Measurements from ENCODE around the gene CYSRT1.

Gene CYSRT1

GRCh38 chr9:137232510-137232909 is 7.5 kb downstream of the CYSRT1 start:
- no peaks in the 10 kb centered on the region for H3K27me3 ChIP-seq (ENCODE audit: insufficient read depth, low read depth, severe bottlenecking)
- no peak overlapping the region for H3K27ac ChIP-seq
- no peaks in the 10 kb centered on the region for H3K9me3 ChIP-seq (ENCODE audit: severe bottlenecking)
- no peaks in the 10 kb centered on the region for H3K36me3 ChIP-seq
- TF ChIP-seq CTCF (IDR thresholded peaks at IDR 0.05; ENCODE audit: low read depth, low read length): no peak
- H3K4me3 ChIP-seq (ENCODE audit: low read depth, low read length): no peak overlapping the region
- DNase-seq: no peak

GRCh38 chr9:137233143-137233980 is 8.4 kb downstream of the CYSRT1 start:
- no peak overlapping the region for H3K4me3 ChIP-seq (ENCODE audit: low read depth, low read length)
- no peak for TF ChIP-seq CTCF (IDR thresholded peaks at IDR 0.05; ENCODE audit: low read depth, low read length)

GRCh38 chr9:137234055-137234697 is 9.2 kb downstream of the CYSRT1 start:
- Histone ChIP-seq H3K9me3 (ENCODE audit: severe bottlenecking) (no peaks in the 10 kb centered on the region), H3K27me3 (ENCODE audit: insufficient read depth, low read depth, severe bottlenecking) (no peaks in the 10 kb centered on the region), H3K36me3 (no peaks in the 10 kb centered on the region), H3K4me3 (ENCODE audit: low read depth, low read length) (no peak overlapping the region), H3K27ac (no peak overlapping the region)
- DNase-seq: no peak
- TF ChIP-seq CTCF (IDR thresholded peaks at IDR 0.05; ENCODE audit: low read depth, low read length): no peak

More at GRCh38 chr9:137233143-137233980, 8.4 kb downstream of the CYSRT1 start:
- Histone ChIP-seq H3K36me3 (no peaks in the 10 kb centered on the region), H3K27me3 (ENCODE audit: insufficient read depth, low read depth, severe bottlenecking) (no peaks in the 10 kb centered on the region), H3K9me3 (ENCODE audit: severe bottlenecking) (no peaks in the 10 kb centered on the region), H3K27ac (no peak overlapping the region)
- DNase-seq: no peak

- Histone ChIP-seq H3K9me3 (ENCODE audit: severe bottlenecking) (no peaks in the 10 kb centered on the region), H3K27ac (no peak overlapping the region), H3K27me3 (ENCODE audit: insufficient read depth, low read depth, severe bottlenecking) (no peaks in the 10 kb centered on the region), H3K36me3 (no peaks in the 10 kb centered on the region), H3K4me3 (ENCODE audit: low read depth, low read length) (no peak overlapping the region)
- no peak for DNase-seq
- TF ChIP-seq CTCF (IDR thresholded peaks at IDR 0.05; ENCODE audit: low read depth, low read length): no peak
Observed at GRCh38 chr9:137234758-137235423, 9.9 kb downstream of the CYSRT1 start.

- no peak overlapping the region for H3K27ac ChIP-seq
- peak overlapping the region; percentile 32; the same call in 1 of the 2 replicates for H3K4me3 ChIP-seq (ENCODE audit: low read depth, low read length)
- no peaks in the 10 kb centered on the region for H3K27me3 ChIP-seq (ENCODE audit: insufficient read depth, low read depth, severe bottlenecking)
- peak; percentile 0; the same call in 1 of the 2 replicates for TF ChIP-seq CTCF (IDR thresholded peaks at IDR 0.05; ENCODE audit: low read depth, low read length)
- DNase-seq: no peak
- H3K9me3 ChIP-seq (ENCODE audit: severe bottlenecking): no peaks in the 10 kb centered on the region
- H3K36me3 ChIP-seq: no peaks in the 10 kb centered on the region
Observed at GRCh38 chr9:137235424-137236237, 10.7 kb downstream of the CYSRT1 start.

Data from WERI-Rb-1 (cell line).